Kidney glomerular epithelial cell (primary cell): ENCODE results near the gene RAD51B.
"Not testable (repeated sequence)": the region's sequence is repeated elsewhere in the genome, so short reads cannot be mapped to it uniquely, and the experiment has no call there.

Experiments used
- DNase-seq: peaks from one replicate; lab custom pipeline; 2025; lab: John Stamatoyannopoulos, UW

The RAD51B gene

DNA sequence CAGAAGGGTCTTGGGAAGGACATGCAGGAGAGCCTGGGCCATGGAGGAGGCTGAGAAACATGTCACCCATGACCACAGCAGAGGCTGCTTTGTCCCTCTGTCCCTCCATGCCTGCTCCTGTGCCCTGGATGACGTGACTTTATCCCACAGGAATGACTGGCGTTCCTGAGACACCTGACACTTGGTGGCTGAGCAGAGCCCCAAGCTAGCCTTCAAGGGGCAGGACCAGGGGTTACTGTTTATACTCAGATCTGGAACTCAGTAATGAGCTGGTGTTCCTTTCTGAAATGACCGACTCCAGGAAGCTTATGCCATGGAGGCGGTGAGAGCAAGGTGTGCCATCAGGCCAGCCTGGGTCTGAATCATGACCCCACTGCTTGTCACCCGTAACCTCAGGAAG, 929.1 kb downstream of the RAD51B start:
- DNase-seq = no peak

DNA sequence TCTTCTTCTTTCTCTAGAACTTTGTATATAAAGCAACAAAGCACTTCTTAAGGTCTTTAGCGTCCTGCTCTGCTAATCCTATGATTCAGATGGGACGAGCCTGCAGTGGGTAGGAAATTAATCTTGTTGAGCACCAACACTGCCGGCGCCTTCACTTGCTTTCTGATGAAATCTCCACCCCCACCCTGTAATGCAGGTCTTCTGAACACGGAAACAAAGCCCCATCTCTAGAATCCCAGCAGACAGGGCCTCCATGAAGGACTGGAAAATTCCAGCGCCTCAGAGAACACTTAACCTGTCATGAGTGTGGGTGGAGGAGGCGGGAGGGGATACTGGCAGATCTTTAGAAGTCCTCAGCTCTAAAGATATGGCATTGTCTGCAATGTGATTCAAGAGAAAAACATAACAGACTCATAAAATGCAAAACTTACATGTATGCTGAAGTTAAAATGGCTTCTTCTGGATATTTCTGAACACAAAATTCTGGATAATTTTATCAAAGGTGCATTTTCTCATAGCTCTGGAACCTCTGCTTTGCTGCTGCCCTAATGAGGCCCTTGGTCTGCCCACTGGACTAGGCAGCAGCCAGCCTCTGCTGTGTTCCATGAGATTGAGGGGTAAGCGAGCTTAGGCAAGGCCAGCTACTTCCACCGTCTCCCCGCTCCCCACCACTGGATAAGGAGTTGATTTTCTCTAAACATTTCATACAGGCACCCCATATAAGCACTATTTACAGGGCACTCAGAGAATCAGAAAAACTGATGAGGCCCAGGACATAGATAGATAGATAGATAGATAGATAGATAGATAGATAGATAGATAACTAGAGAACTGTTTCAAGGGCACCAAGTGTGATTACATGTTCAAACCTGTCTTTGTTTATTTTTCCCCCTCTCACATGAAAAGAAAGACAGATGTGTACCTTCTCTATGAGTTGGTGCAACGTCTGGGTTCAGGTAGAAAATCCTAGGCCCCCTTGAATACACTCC, 930.2 kb downstream of the RAD51B start:
- DNase-seq = no peak

DNA sequence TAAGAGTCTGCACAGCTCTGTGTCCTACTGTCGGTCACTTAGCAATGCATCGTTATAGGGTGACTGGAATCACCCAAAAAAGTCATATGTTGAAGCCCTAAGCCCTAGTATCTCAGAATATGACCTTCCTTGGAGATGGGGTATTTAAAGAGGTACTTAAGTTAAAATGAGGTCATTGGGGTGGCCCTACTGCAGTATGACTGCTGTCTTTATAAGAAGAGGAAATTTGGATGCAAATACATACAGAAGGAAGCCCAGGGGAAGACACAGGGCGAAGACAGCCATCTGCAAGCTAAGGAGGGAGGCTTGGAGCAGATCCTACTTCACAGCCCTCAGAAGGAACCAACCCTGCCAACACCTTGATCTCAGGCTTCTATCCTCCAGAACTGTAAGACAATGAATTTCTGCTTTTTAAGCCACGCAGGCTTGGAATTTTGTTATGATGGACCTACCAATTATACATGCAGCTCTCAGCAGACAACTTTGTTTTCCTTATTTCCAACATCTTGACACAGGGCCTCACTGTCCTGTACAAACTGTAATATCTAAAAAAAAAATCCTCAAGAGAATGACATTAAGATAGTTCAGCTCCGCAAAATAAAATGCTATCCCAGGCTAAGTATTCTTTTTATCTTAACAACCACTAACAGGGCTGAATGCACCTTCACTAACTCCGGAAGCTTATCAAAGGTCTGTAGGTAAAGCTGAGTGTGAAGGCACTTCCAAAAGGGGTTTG, 932.9 kb downstream of the RAD51B start:
- no peak for DNase-seq

DNA sequence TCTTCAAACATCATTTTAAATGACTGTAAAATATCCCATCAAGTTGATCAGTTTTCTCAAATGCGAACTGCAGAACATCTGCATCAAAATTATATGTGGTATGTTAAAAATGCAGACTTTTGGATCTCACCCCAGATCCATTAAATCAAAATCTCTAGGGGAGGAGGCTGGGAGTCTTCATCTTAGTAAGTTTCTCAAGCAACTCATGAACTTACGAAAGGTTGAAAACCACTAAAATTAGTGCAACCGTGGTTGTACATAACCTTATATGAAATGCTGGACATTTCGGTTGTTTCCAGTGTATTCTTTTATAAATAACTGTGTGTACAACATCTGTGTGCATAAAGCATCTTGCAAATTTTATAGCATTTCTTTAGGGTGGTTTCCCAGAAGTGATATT, 934.1 kb downstream of the RAD51B start:
- no peak for DNase-seq

DNA sequence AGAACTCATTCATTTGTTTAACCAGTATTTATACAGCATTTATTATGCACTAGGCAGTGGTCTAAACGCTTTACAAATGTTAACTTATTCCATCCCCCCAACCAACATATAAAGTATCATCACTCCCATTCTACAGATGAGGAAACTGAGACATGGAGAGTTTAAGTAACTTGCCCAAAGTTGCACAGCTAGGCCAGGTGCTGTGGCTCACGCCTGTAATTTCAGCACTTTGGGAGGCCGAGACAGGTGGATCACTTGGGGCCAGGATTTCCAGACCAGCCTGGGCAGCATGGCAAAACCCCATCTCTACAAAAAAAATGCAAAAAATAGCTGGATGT, 935.4 kb downstream of the RAD51B start:
- no peak for DNase-seq

DNA sequence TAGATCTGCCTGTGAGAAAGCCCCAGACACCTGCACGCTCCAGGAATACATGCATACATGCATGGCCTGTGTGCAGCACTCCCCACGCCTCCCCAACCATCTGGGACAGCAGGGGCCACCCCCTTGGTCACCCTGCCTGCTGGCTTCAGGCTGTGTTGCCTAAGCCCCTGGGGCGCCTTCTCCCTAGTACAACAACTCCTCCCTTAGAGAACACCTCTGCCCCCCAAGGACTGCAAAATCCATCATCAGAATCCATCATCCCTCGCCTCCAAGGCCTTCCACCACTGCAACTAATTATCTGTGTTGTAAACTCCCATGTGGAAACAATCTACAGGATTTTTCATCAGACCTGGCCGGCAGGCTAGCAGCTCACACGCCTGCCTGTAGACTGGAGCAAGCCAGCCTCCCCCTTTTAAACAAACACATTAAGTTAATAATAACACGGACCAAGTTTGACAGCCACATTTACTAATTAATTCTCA, 936.5 kb downstream of the RAD51B start:
- no peak for DNase-seq

DNA sequence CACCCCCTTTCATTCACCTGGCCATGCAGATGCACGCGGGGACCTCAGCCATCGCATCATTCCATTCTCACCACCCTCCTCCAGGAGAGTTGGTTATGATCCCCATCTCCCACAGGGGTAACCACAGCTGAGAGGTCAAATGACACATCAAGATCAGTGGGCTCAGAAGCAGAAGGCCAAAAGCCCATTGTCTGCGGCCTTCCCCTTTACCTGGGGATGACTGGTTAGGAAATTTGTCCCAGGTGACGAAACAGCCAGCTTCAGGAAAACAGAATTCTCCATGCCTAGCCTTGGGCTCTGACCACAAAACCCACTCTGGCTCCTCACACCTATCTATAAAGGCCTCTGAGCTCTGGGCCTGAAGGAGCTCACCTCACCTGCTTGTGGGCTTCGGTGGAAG, 937.2 kb downstream of the RAD51B start:
- no peak for DNase-seq

DNA sequence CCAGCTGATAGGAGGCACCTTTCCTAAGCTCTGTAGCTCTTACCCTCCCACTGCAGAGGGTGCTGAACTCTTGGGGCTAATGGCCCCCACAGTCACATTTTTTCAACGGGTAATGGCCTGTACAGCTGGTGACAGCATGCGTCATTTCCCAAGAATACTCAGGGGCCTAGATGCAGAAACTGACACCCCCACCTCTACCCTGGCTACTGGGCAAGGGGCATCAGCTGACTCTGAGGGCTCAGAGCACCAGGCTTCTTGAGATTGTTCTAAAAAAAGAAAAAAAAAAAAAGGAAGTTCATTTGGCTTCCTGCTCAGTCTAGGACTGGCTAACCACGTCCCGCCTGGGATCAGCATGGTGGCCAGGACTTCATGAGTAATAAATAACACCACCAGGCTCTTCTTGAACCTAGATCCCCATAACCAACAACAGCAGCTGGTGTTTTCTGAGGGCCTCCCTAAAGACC, 938.1 kb downstream of the RAD51B start:
- DNase-seq = no peak

DNA sequence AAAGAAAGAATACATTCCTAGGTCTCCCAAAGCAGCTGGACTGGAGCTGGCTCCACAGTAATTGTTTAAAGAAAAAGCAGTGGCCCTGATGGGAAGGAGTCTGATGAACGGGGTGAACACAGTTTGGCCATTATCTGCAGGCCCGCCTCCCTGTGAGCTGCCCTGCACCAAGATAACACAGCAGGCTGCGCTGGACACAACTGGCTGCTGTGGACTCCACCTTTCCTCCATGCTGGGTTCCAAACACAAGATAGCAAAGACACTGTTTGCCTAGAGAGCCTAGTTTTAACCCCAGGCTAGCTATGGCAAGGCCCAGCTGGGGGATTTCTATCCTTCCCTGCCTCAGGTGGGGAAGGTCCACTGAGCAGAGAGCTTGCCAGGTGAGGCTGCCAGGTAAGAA, 938.7 kb downstream of the RAD51B start:
- no peak for DNase-seq

DNA sequence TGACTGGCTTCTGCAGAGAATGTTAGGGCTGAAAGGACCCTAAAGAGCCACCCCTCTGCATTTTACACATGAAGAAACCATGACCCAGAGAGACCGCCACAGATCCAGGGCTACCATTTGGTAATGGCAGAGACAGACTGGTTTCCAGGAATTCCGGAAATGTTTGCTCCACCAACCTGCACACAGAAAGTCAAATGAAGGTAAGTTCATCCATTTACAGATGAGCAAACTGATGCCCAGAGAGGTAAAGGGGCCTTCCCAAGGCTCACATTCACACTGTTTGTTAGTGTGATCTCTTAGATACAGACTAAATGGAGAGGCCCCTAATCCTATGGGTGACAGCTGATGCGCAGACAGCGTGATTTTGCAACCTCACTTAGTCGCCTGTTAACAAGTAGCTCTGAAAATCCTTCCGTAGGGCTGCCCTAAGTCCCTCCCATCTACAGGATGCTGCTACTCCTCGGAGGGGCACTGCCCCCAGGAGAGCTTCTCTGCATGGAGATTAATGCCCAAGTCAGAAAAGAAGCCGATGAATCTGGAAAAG, 939.5 kb downstream of the RAD51B start:
- DNase-seq = no peak

DNA sequence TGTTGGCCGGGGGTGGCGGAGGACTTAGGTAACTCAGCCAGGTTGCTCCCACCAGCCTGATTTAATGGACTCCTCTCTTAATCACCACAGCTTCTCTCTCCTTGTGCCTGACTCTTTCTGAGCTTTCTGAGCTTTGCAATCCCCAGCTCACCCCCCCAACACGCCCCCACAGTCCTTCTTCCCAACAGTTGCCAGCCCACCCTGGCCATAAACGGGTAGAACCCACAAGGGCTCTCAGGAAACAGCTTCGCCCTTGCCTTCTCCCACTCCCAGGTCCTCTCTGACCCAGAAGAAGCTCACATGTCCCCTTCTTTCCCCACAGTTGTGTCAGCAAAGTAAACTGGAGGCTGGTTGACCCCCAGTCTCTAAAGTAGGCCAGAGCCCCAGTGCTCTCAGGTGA, 940.4 kb downstream of the RAD51B start:
- no peak for DNase-seq

DNA sequence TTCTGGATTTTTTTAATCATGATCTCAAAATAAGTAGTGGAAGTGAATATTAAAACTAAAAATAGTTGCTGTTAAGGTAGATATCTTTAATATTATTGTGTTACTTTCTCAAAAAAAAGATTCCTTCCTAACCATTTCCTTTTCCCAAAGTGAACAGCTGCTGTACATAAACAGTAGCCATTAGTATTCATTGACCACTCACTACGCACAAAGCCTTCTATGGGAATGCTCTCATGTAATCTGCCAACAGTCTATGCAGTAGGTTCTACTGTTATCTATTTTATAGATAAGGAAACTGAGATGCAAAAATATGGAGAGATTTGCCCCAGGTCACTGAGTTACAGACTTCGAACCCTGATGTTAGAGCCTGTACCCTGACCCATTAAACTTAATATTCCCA, 941.2 kb downstream of the RAD51B start:
- DNase-seq = no peak

DNA sequence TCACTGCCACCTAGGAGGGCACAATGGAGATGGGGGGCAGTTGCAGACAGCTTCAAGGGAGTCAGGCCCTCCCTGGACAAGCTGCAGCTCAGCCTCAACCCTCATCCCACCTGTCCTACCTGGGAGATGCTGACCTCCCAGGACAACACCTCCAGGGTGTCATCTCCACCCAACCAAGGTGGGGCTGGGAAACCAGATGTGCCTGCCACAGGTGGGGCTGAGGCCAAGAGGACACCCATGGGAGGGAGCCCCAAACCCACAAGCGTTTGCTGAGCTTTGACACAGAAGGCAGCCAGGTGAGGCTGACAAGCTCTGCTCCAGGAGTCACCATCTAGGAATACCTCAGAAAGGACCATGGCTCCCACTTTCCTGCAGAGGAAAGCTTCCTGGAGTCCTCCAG, 941.8 kb downstream of the RAD51B start:
- DNase-seq = no peak

DNA sequence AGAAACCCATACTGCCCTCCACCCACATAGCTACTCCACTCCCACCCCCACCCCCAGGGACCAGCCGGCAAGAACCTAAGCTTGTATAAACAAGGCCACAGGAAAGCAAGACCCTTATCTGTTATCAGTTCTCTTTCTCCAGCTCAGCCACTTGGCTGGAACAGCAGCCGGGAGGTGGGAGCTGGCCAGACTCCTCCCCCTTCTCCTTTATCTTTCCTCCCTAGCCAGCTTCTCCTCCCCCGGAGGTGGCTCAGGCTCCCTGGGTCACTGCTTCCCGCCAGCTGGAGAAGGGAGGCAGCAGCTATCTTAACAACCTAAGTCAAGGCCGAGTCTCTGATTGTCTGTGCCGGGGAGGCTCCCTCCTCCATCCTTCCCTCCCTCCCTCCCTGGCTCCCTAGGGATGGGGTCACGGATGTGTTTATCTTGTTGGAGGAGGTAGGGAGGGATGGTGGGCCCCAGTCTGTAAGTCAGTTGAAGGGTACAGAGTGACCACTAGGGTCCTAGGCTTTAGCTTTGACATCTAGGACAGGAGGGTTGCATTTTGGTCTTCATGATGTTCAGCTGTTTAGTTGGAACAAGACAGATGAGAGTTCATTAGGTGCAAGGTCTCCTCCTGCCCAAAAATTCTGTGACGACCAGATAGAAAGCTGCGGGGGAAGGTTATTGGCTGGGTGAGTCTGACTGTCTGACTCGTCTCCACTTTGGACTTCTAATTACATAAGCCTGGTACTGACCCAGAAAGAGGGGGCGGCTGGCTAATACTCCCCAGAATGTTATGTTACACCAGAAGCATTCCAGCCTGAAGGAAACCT, 943.6 kb downstream of the RAD51B start:
- DNase-seq = peak; percentile 79

DNA sequence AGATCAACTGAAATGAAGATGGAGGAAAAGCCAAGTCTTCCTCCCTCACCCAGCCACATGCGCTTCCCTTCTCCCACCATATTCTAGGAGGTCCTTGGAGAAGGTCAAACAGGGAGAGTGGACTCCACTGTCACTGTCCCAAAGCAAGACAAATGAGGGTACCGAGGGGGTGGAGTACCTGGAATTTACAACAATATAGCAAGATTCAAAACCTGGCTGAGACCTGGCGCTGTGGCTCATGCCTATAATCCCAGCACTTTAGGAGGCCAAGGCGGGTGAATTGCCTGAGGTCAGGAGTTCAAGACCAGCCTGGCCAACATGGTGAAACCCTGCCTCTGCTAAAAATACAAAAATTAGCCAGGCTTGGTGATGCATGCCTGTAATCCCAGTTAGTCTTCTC, 944.3 kb downstream of the RAD51B start:
- not testable (repeated sequence) for DNase-seq

DNA sequence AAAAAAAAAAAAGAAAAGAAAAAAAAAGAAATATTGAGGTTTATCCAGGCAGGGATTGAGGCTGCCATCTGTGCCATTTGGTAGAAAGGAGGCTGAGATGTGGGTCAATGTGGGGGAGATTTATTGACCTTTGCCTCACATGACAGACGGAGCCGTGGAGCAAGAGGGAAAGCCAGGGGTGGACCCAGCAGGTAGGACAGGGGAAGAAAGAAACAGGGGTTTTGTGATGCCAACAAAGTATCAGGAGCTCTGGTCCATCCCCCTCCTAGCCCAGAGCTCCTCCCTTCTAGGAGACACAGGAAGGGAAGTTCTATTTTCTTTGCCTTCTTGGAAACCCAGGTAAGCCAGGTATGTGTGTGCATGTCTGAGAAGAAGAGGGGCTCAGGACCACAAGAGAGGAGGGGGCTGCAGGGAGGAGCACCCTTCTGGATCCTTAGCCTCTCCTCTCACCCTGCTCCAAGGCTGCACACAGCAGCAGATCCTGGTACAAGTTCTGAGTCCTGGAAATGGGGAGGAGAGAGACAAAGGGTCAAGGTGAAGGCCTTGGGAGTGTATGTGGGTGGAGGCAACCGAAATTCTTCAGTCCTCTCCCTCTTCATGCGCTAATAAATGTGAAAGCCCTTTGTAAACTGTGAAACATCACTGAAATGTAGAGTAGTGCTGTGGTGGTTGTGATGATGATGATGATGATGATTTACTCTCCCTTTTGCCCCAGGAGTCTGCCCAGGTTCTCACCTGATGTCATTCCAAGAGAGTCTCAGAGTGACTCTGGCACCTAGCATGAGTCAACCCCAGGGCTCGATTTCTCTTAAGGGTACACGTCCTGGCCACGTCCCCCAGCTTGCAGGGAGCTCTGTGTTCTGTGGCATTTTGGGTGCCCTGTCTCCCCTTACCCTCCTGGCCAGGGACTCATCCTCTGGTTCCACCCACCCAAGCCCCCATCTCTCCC, 947.0 kb downstream of the RAD51B start:
- no peak for DNase-seq

DNA sequence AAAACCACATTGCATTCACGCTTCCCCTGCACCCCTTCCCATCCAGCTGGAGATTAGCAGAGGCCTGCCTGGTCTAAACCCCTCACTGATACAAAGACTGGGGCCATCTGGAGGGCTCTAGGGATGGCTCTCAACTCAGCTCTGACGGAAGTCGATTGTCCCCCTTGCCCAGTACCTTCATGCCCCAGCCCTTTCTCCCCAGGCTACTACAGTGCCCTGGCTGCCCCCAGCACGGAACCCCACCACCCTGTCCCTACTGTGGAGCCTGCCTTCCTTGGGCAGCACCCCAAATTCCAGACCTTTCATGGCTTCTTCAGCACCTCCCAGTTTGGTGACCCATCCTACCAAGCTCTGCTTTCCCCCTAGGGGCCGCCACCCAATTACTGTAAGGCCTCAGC, 947.7 kb downstream of the RAD51B start:
- no peak for DNase-seq

DNA sequence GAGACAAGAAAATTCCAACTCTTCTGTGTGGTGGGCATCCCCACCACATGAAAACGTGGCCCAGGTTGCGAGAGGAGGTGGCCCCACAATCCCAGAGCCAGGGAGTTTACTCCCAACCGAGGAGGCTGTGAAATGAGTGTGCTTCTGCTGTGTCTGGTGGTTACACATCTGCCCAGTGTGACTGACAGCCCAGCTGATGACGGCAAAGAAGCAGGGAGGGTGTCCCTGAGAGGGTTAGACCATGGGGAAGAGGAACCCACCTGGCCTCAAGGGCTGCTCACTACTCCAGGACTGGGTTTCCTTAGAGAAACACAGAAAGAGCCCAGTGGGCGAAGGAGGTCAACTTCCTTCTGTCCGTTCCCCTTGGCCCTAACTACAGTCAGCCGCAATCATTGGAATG, 948.7 kb downstream of the RAD51B start:
- no peak for DNase-seq

DNA sequence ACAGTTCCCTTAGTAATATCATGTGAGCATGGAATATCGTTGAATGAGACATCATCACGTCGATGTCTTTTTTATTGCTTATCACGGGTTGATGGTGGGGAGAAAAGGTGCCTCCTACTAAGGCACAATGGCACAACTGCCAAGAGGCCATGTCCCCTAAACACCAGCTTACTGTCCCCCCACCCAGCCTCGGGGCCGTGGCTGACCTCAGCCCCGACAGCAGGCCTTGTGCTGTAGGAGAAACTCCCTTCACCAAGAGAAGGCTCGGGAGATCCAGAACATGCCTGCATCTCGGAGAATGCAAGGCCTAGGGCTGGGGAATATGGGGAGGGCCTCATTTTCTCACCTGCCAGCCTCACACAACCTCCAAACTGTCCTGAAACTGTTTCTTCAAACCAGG, 950.5 kb downstream of the RAD51B start:
- no peak for DNase-seq

DNA sequence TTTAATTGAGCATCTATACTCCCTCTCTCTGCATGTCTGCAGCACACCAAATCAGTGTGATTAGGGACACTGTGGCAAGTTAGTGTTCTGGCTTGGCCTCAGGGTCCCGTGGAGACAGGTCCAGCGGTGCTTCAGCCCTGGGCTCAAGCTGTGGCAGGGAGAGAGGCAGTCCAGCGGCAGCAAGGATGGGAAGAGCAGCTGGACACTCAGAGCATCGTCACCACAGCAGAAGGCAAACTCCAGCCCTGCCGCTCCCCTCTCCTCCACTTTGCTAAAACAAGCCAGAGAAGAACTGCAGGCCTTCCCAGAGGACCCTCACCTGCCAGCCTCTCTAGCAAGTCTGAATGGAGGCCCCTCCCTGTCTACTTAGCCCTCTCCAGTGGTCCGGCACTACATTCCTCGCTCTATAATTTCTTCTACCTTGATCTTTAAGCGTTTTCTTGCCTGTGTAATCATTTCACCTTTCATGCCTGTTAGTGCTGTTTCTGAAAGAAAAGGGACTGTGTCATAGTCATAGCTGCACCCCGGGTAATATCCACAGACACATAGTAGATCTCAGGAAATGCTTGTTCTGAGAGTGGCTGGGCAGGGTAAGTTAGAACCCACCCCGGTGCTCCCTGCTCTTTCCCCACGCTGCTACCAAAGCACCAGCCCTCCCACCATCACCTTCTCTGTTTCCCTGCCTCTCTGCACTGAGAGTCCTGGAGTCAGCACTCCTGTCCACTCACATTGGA, 951.1 kb downstream of the RAD51B start:
- DNase-seq = no peak
